ENCODE results near the gene CPNE7. TPM values are rescaled to one million over a fixed set of nuclear protein-coding genes. Genes with fewer than 3 reads are reported as not detected.

The CPNE7 gene
- total and polyA plus RNA-seq, 2 donors (not counting 1 experiment from before 2014, with no cell fraction given) = 10.2 to 53.0 TPM

DNA sequence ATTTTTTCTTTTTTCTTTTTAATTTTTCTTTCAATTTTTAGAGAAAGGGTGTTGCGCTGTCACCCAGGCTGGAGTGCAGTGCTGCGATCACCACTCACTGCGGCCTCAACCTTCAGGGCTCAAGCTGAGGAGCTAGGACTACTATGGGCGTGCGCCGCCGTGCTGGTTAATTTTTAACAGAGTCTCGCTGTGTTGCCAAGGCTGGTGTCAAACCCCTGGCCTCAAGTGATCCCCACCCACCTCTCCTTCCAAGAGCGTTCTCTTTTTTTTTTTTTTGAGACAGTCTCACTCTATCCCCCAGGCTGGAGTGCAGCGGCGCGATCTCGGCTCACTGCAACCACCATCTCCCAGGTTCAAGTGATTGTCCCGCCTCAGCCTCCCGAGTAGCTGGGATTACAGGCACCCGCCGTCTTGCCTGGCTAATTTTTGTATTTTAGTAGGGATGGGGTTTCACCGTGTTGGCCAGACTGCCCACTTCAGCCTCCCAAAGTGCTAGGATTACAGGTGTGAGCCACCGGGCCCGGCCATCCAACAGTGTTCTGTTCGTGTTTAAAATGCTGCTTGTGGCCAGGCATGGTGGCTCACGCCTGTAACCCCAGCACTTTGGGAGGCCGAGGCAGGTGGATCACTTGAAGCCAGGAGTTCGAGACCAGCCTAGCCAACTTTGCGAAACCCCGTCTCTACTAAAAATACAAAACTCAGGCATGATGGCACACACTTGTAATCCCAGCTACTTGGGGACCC is 29.6 kb upstream of the CPNE7 start:
- H3K4me2 ChIP-seq (ENCODE audit: extremely low read depth, insufficient read depth, low read length) = no peak overlapping the region
- H3K4me3 ChIP-seq (replicated peaks in 1 of 4; ENCODE audit: control extremely low read depth in 1 of 4, insufficient read depth in 1 of 4, low read depth in 3 of 4, low read length in 4 of 4) = no peak overlapping the region
- no peak for DNase-seq (ENCODE audit: low read depth in 2 of 2)
- no peaks in the 10 kb centered on the region for H3K27me3 ChIP-seq (ENCODE audit: control insufficient read depth, insufficient read depth, low read length)
- no peak for TF ChIP-seq EZH2 (IDR thresholded peaks at IDR 0.05; ENCODE audit: low read length, missing control alignments)
- TF ChIP-seq, protein P1, sequence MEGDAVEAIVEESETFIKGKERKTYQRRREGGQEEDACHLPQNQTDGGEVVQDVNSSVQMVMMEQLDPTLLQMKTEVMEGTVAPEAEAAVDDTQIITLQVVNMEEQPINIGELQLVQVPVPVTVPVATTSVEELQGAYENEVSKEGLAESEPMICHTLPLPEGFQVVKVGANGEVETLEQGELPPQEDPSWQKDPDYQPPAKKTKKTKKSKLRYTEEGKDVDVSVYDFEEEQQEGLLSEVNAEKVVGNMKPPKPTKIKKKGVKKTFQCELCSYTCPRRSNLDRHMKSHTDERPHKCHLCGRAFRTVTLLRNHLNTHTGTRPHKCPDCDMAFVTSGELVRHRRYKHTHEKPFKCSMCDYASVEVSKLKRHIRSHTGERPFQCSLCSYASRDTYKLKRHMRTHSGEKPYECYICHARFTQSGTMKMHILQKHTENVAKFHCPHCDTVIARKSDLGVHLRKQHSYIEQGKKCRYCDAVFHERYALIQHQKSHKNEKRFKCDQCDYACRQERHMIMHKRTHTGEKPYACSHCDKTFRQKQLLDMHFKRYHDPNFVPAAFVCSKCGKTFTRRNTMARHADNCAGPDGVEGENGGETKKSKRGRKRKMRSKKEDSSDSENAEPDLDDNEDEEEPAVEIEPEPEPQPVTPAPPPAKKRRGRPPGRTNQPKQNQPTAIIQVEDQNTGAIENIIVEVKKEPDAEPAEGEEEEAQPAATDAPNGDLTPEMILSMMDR (conservative IDR thresholded peaks at IDR 0.05 in 1 of 2, IDR thresholded peaks at IDR 0.05 in 1 of 2; ENCODE audit: low read depth in 1 of 2, low read length in 2 of 2) = no peak
- H3K9me3 ChIP-seq (ENCODE audit: control insufficient read depth, insufficient read depth, low read depth, low read length) = no peaks in the 10 kb centered on the region
- no peak overlapping the region for H2AFZ ChIP-seq (ENCODE audit: low read length)
- H4K20me1 ChIP-seq (ENCODE audit: control insufficient read depth, extremely low read depth, insufficient read depth, low read length) = no peaks in the 10 kb centered on the region
- H3K9ac ChIP-seq (ENCODE audit: insufficient read depth, low read length) = no peak overlapping the region
- no peaks in the 10 kb centered on the region for H3K79me2 ChIP-seq (ENCODE audit: control insufficient read depth, insufficient read depth, low read length)
- no peaks in the 10 kb centered on the region for H3K4me1 ChIP-seq (ENCODE audit: control insufficient read depth, extremely low read depth, insufficient read depth, low read length)
- peaks cover 17% of the 10 kb centered on the region for H3K36me3 ChIP-seq (ENCODE audit: control insufficient read depth, insufficient read depth, low read length)
- no peak overlapping the region for H3K27ac ChIP-seq (ENCODE audit: insufficient read depth, low read length)

GRCh38 chr16:89546781-89547180 is 28.8 kb upstream of the CPNE7 start:
- Histone ChIP-seq H3K9me3 (ENCODE audit: control insufficient read depth, insufficient read depth, low read depth, low read length) (no peaks in the 10 kb centered on the region), H3K36me3 (ENCODE audit: control insufficient read depth, insufficient read depth, low read length) (peaks cover 19% of the 10 kb centered on the region)

DNA sequence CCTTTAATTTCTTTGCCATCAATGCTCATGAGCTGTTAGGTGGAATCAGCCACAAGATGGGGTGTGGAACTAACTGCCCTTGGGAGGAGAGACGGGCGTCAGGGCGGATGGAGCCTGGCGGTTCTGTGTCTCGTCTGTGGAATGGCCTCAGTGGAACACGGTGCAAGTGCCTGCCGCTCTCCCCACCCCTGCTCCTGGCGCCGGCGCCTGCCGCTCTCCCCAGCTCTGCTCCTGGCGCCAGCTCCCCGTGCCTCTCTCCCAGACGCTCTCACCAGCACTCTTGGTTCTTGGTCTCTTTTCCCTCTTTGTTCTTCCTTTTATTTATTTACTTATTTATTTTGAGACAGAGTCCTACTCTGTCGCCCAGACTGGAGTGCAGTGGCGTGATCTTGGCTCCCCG is 28.3 kb upstream of the CPNE7 start:
- Histone ChIP-seq H4K20me1 (ENCODE audit: control insufficient read depth, extremely low read depth, insufficient read depth, low read length) (no peaks in the 10 kb centered on the region), H2AFZ (ENCODE audit: low read length) (no peak overlapping the region), H3K27ac (ENCODE audit: insufficient read depth, low read length) (no peak overlapping the region), H3K27me3 (ENCODE audit: control insufficient read depth, insufficient read depth, low read length) (no peaks in the 10 kb centered on the region), H3K9me3 (ENCODE audit: control insufficient read depth, insufficient read depth, low read depth, low read length) (no peaks in the 10 kb centered on the region), H3K4me2 (ENCODE audit: extremely low read depth, insufficient read depth, low read length) (no peak overlapping the region), H3K4me3 (replicated peaks in 1 of 4; ENCODE audit: control extremely low read depth in 1 of 4, insufficient read depth in 1 of 4, low read depth in 3 of 4, low read length in 4 of 4) (no peak overlapping the region), H3K79me2 (ENCODE audit: control insufficient read depth, insufficient read depth, low read length) (no peaks in the 10 kb centered on the region), H3K36me3 (ENCODE audit: control insufficient read depth, insufficient read depth, low read length) (peaks cover 18% of the 10 kb centered on the region), H3K4me1 (ENCODE audit: control insufficient read depth, extremely low read depth, insufficient read depth, low read length) (no peaks in the 10 kb centered on the region), H3K9ac (ENCODE audit: insufficient read depth, low read length) (no peak overlapping the region)
- TF ChIP-seq, protein P1 (conservative IDR thresholded peaks at IDR 0.05 in 1 of 2, IDR thresholded peaks at IDR 0.05 in 1 of 2; ENCODE audit: low read depth in 1 of 2, low read length in 2 of 2) = no peak
- TF ChIP-seq EZH2 (IDR thresholded peaks at IDR 0.05; ENCODE audit: low read length, missing control alignments) = no peak
- DNase-seq (ENCODE audit: low read depth in 2 of 2) = no peak

More at GRCh38 chr16:89546781-89547180, 28.8 kb upstream of the CPNE7 start:
- no peak for DNase-seq (ENCODE audit: low read depth in 2 of 2)
- no peak overlapping the region for H3K9ac ChIP-seq (ENCODE audit: insufficient read depth, low read length)
- H3K4me3 ChIP-seq (replicated peaks in 1 of 4; ENCODE audit: control extremely low read depth in 1 of 4, insufficient read depth in 1 of 4, low read depth in 3 of 4, low read length in 4 of 4) = no peak overlapping the region
- no peak overlapping the region for H2AFZ ChIP-seq (ENCODE audit: low read length)
- H3K4me1 ChIP-seq (ENCODE audit: control insufficient read depth, extremely low read depth, insufficient read depth, low read length) = no peaks in the 10 kb centered on the region
- H3K27me3 ChIP-seq (ENCODE audit: control insufficient read depth, insufficient read depth, low read length) = no peaks in the 10 kb centered on the region
- no peaks in the 10 kb centered on the region for H4K20me1 ChIP-seq (ENCODE audit: control insufficient read depth, extremely low read depth, insufficient read depth, low read length)
- no peak for TF ChIP-seq EZH2 (IDR thresholded peaks at IDR 0.05; ENCODE audit: low read length, missing control alignments)
- H3K79me2 ChIP-seq (ENCODE audit: control insufficient read depth, insufficient read depth, low read length) = no peaks in the 10 kb centered on the region
- no peak overlapping the region for H3K27ac ChIP-seq (ENCODE audit: insufficient read depth, low read length)
- no peak overlapping the region for H3K4me2 ChIP-seq (ENCODE audit: extremely low read depth, insufficient read depth, low read length)
